ENCODE measurements around the gene FAM193A.
"Not testable (repeated sequence)": the region's sequence is repeated elsewhere in the genome, so short reads cannot be mapped to it uniquely, and the experiment has no call there.

Gene FAM193A

GRCh38 chr4:2695346-2696060 lies 159.1 kb downstream of the FAM193A start:
- no peak for DNase-seq

- DNase-seq, result no peak
Measured at GRCh38 chr4:2696423-2696822, 160.0 kb downstream of the FAM193A start.

GRCh38 chr4:2697995-2698414 lies 161.6 kb downstream of the FAM193A start:
- DNase-seq, result no peak

- no peak for DNase-seq
Measured at GRCh38 chr4:2698504-2698903, 162.1 kb downstream of the FAM193A start.

- no peak for DNase-seq
Measured at GRCh38 chr4:2698951-2699505, 162.6 kb downstream of the FAM193A start.

- no peak for DNase-seq
Measured at GRCh38 chr4:2699534-2699933, 163.1 kb downstream of the FAM193A start.

GRCh38 chr4:2700031-2700430 lies 163.6 kb downstream of the FAM193A start:
- no peak for DNase-seq

GRCh38 chr4:2702361-2702760 lies 165.9 kb downstream of the FAM193A start:
- DNase-seq, result no peak

GRCh38 chr4:2702770-2703169 lies 166.3 kb downstream of the FAM193A start:
- DNase-seq, result no peak

- DNase-seq, result no peak
Measured at GRCh38 chr4:2712261-2712842, 175.9 kb downstream of the FAM193A start.

- DNase-seq, result no peak
Measured at GRCh38 chr4:2713337-2713736, 176.9 kb downstream of the FAM193A start.

- no peak for DNase-seq
Measured at GRCh38 chr4:2714061-2714770, 177.8 kb downstream of the FAM193A start.

- no peak for DNase-seq
Measured at GRCh38 chr4:2714918-2715317, 178.5 kb downstream of the FAM193A start.

GRCh38 chr4:2715426-2715825 lies 179.0 kb downstream of the FAM193A start:
- DNase-seq, result no peak

- DNase-seq, result no peak
Measured at GRCh38 chr4:2716236-2716635, 179.8 kb downstream of the FAM193A start.

GRCh38 chr4:2721586-2721985 lies 185.1 kb downstream of the FAM193A start:
- DNase-seq, result no peak

GRCh38 chr4:2722033-2722432 lies 185.6 kb downstream of the FAM193A start:
- DNase-seq, result no peak

GRCh38 chr4:2723751-2724150 lies 187.3 kb downstream of the FAM193A start:
- no peak for DNase-seq

- no peak for DNase-seq
Measured at GRCh38 chr4:2725380-2725779, 188.9 kb downstream of the FAM193A start.

GRCh38 chr4:2726881-2727280 lies 190.4 kb downstream of the FAM193A start:
- DNase-seq, result not testable (repeated sequence)

- no peak for DNase-seq
Measured at GRCh38 chr4:2728221-2728620, 191.8 kb downstream of the FAM193A start.

- DNase-seq, result no peak
Measured at GRCh38 chr4:2728806-2729532, 192.5 kb downstream of the FAM193A start.

GRCh38 chr4:2729533-2729875 lies 193.1 kb downstream of the FAM193A start:
- DNase-seq, result no peak

Data from SHP77 (cell line).